HG02943 (cell line): ENCODE data around the gene FARS2.

Experiments used
- ATAC-seq: cut with Tn5 transposase; IDR thresholded peaks from one replicate; pipeline ENCODE4 v1.9.1; 2021; ENCODE audit warnings: mild to moderate bottlenecking, low read depth, moderate library complexity; ENCODE audit not compliant: unreplicated experiment

The FARS2 gene

GRCh38 chr6:5248302-5249098 lies 12.8 kb upstream of the FARS2 start:
- no peak for ATAC-seq

GRCh38 chr6:5249451-5250122 lies 11.7 kb upstream of the FARS2 start:
- ATAC-seq = no peak

GRCh38 chr6:5250451-5250850 lies 10.9 kb upstream of the FARS2 start:
- ATAC-seq = no peak

GRCh38 chr6:5250911-5251310 lies 10.4 kb upstream of the FARS2 start:
- no peak for ATAC-seq

GRCh38 chr6:5256952-5257351 lies 4.4 kb upstream of the FARS2 start:
- ATAC-seq = no peak

- ATAC-seq = no peak
Observed at GRCh38 chr6:5257400-5257799, 3.9 kb upstream of the FARS2 start.

- no peak for ATAC-seq
Observed at GRCh38 chr6:5259428-5259827, 1.9 kb upstream of the FARS2 start.

- peak; percentile 70 for ATAC-seq
Observed at GRCh38 chr6:5260111-5260620, 1.1 kb upstream of the FARS2 start.

- ATAC-seq = no peak
Observed at GRCh38 chr6:5261545-5262109, 314 bp downstream of the FARS2 start.

- ATAC-seq = no peak
Observed at GRCh38 chr6:5266423-5266822, 5.1 kb downstream of the FARS2 start.

- no peak for ATAC-seq
Observed at GRCh38 chr6:5270093-5270680, 8.9 kb downstream of the FARS2 start.

GRCh38 chr6:5271926-5272325 lies 10.6 kb downstream of the FARS2 start:
- no peak for ATAC-seq

GRCh38 chr6:5274231-5274630 lies 12.9 kb downstream of the FARS2 start:
- no peak for ATAC-seq

GRCh38 chr6:5275497-5275896 lies 14.2 kb downstream of the FARS2 start:
- ATAC-seq = no peak

- no peak for ATAC-seq
Observed at GRCh38 chr6:5276581-5276980, 15.3 kb downstream of the FARS2 start.

GRCh38 chr6:5277589-5277988 lies 16.3 kb downstream of the FARS2 start:
- ATAC-seq = no peak

- ATAC-seq = no peak
Observed at GRCh38 chr6:5278047-5278446, 16.7 kb downstream of the FARS2 start.

GRCh38 chr6:5278565-5279120 lies 17.3 kb downstream of the FARS2 start:
- no peak for ATAC-seq

GRCh38 chr6:5279891-5280338 lies 18.6 kb downstream of the FARS2 start:
- ATAC-seq = no peak

GRCh38 chr6:5280920-5281319 lies 19.6 kb downstream of the FARS2 start:
- ATAC-seq = no peak

- no peak for ATAC-seq
Observed at GRCh38 chr6:5282191-5282623, 20.9 kb downstream of the FARS2 start.
